Choroid plexus epithelial cell (primary cell): ENCODE results near the gene C7orf25.

Source experiments
- DNase-seq: peaks from one replicate; pipeline ENCODE4 v3.0.0-alpha.2; 2010; ENCODE audit warnings: low read depth
- H3K4me3 ChIP-seq: 2 replicates; pipeline ENCODE4 v1.5.1; 2011; ENCODE audit warnings: low read depth, mild to moderate bottlenecking, control low read depth, low read length, moderate library complexity
- CTCF ChIP-seq: conservative IDR thresholded peaks from 2 replicates; pipeline ENCODE4 v1.5.1; 2011; ENCODE audit warnings: low read depth, mild to moderate bottlenecking, control low read depth, inconsistent platforms, low read length, moderate library complexity

The C7orf25 gene

GRCh38 chr7:42911454-42912447 is at the start of gene C7orf25:
TSS of gene C7orf25 (minus strand) at chr7:42912070. CDS start at chr7:42910900, 1,170 bp downstream.
- DNase-seq = peak; percentile 94
- TF ChIP-seq CTCF = no peak

GRCh38 chr7:42961170-42961569 is 49.3 kb upstream of the C7orf25 start:
- no peak for TF ChIP-seq CTCF
- no peak overlapping the region for H3K4me3 ChIP-seq
- DNase-seq = no peak

More at GRCh38 chr7:42911454-42912447, at the start of gene C7orf25:
- H3K4me3 ChIP-seq = peak within 1 kb of the TSS; percentile 72

GRCh38 chr7:42960762-42961161 is 48.9 kb upstream of the C7orf25 start:
- DNase-seq = no peak
- TF ChIP-seq CTCF = no peak
- no peak overlapping the region for H3K4me3 ChIP-seq

GRCh38 chr7:42959549-42959948 is 47.7 kb upstream of the C7orf25 start:
- no peak for DNase-seq
- H3K4me3 ChIP-seq = no peak overlapping the region
- TF ChIP-seq CTCF = no peak

- no peak for DNase-seq
- H3K4me3 ChIP-seq = no peak overlapping the region
- TF ChIP-seq CTCF = no peak
Observed at GRCh38 chr7:42956062-42956461, 44.2 kb upstream of the C7orf25 start.

GRCh38 chr7:42953994-42954393 is 42.1 kb upstream of the C7orf25 start:
- no peak for TF ChIP-seq CTCF
- no peak for DNase-seq
- no peak overlapping the region for H3K4me3 ChIP-seq
